Measurements from ENCODE around the gene HOXA9. TPM values are rescaled to one million over a fixed set of nuclear protein-coding genes. Genes with fewer than 3 reads are reported as not detected.

HOXA9 gene
- total and polyA plus RNA-seq, 5 donors from 2014 or later = 0.20 to 1.1 TPM; not detected in 3

DNA sequence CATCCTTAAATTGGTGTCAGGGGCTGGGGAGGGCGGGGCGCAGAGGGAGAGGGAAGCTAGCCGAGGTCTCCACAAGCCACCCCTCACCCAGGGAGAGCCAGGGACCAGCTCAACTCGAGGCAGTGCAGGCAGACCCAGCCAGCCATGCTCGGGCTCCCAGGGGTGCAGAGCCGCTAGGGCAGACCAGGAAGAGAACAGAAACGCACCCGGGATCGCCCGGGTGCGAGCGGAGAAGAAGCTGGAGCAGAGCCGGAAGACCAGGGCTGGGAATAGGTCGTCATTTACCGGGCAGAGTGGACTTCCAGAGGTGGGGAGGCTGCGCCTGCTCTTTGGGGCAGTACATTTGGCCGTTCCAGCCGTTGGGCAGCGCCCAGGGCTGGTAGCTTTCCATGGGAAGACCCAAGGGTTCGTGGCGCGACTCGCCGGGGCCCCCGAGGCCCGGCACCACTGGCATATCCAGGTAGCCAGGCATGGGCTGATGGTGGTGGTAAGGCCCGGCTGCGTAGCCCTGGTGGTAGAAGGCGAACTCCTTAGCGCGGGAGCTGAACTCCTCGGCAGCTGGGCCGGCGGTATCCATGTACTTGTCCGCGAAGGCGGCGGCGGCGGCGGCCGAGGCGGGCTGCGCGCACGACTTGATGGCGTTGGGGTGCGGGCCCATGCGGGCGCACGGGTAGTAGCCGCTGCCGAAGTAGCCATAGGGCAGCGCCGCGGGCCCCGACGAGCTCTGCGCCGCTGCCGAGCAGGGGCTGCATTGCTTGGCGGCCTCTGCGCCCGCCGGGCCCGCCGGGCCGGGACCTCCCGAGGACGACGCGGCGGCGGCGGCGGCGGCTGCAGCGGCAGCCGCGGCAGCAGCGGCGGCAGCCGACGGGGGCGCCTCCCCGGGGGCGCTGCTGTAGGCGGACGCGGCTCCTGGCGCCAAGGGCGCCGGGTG is 33.8 kb upstream of the HOXA9 start:
- H3K4me3 ChIP-seq (ENCODE audit: low read depth, low read length) = no peak overlapping the region
- H3K36me3 ChIP-seq (ENCODE audit: control insufficient read depth, insufficient read depth, low read length) = no peaks in the 10 kb centered on the region
- H3K27ac ChIP-seq (ENCODE audit: insufficient read depth, low read length, poor library complexity, severe bottlenecking) = no peak overlapping the region
- Mint-ChIP-seq H3K4me3 (peak overlapping the region in 3 of 4 donors; percentile 44 to 60 (median 47)), H3K9me3 (peaks cover 0 to 18% (median 0%) of the 10 kb centered on the region in 7 donors), H3K36me3 (no peaks in the 10 kb centered on the region), H3K27me3 (peaks cover 91% of the 10 kb centered on the region), H3K27ac (no peak overlapping the region), H3K4me1 (peaks cover 0 to 49% (median 16%) of the 10 kb centered on the region in 4 donors)
- peaks cover 0 to 6% of the 10 kb centered on the region in 2 experiments for H3K9me3 ChIP-seq (ENCODE audit: control insufficient read depth in 2 of 2, low read length in 2 of 2)
- peaks cover 28% of the 10 kb centered on the region for H3K4me1 ChIP-seq (ENCODE audit: control insufficient read depth, insufficient read depth, low read length, poor library complexity, severe bottlenecking)
- DNase-seq (no peak), ATAC-seq (ENCODE audit: low read depth in 2 of 2) (no peak)
- peaks cover 67% of the 10 kb centered on the region for H3K27me3 ChIP-seq (ENCODE audit: control insufficient read depth, insufficient read depth, low read length)

DNA sequence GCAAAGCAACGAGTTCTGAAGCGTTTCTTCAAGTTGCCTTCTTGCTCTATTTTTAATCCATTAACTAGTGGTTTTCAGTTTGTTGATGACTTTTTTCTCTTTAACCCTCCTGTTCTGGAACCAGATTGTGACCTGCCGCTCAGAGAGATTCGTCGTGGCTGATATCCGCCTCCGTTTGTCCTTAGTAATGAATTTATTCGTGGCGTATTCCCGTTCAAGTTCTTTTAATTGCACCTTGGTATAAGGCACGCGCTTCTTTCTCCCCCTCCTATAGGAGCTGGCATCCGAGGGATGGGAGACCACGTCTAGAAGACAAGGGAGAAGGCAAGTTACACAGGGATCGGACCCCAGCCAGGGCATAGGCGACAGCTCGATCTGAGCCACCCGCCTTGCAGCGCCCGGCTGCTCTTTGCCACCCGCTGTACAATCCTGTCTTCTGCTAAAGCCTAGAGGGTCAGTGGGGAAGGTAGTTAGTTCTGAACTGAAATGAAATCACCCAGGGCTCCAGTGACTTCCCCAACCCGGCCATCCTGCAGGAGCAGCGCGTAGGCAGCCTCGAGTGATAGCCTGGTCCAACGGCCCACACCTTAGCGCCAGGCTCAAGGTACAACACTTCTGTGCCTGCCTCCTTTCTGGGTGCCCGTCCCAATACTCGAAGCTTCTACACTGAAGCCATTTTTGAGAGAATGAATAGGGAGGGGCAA is 33.0 kb upstream of the HOXA9 start:
- no peak overlapping the region for H3K27ac ChIP-seq (ENCODE audit: insufficient read depth, low read length, poor library complexity, severe bottlenecking)
- Mint-ChIP-seq H3K27me3 (peaks cover 91% of the 10 kb centered on the region), H3K4me3 (peak overlapping the region; percentile 1 to 68 (median 24)), H3K27ac (no peak overlapping the region), H3K4me1 (peaks cover 4 to 51% (median 16%) of the 10 kb centered on the region in 4 donors), H3K36me3 (no peaks in the 10 kb centered on the region), H3K9me3 (peaks cover 0 to 18% (median 0%) of the 10 kb centered on the region in 7 donors)
- no peaks in the 10 kb centered on the region for H3K36me3 ChIP-seq (ENCODE audit: control insufficient read depth, insufficient read depth, low read length)
- no peak for ATAC-seq (ENCODE audit: low read depth in 2 of 2)
- peaks cover 70% of the 10 kb centered on the region for H3K27me3 ChIP-seq (ENCODE audit: control insufficient read depth, insufficient read depth, low read length)
- H3K9me3 ChIP-seq (ENCODE audit: control insufficient read depth in 2 of 2, low read length in 2 of 2) = peaks cover 0 to 6% of the 10 kb centered on the region in 2 experiments
- no peak overlapping the region for H3K4me3 ChIP-seq (ENCODE audit: low read depth, low read length)
- no peak for DNase-seq
- peaks cover 30% of the 10 kb centered on the region for H3K4me1 ChIP-seq (ENCODE audit: control insufficient read depth, insufficient read depth, low read length, poor library complexity, severe bottlenecking)

DNA sequence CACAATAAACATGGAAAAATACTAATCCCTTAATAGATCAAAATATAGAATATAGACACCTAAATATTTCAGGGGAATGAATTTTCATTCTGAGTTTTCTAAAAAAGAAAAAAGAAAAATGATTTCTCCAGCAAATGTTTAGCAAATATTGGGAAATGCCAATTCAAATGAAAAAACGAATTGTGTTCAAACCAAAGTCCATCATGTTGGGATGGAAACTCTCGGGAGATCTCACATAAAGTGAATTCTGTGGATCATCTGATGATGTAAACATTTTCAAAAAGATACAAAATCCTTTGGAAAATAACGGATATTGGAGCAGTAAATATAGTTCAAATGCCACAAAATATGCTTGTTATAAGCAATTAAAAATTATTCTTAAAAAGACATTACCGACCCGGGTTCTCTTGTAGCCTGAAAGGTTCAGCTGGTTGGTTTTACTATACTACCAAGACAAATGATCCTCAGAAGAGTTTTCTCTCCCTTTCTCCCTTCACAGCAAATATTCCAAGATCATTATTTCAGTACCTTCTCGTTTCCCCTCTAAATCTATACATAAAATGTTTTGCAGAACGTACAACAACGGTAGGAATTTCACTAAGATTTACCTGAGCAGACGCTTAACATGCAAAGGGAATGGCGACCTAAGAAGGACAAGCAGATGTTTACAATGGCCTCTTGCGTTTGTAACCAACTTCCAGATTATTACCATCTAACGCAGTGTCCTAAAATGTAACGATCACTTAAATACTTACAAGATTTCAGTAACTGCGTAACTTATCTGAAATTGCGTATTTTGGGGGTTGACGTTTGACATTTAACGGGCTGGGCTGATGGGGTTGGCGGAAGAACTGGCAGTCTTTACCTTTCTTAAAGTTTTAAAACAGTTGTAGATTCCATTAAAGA is 32.1 kb upstream of the HOXA9 start:
- Histone ChIP-seq H3K36me3 (ENCODE audit: control insufficient read depth, insufficient read depth, low read length) (no peaks in the 10 kb centered on the region), H3K27ac (ENCODE audit: insufficient read depth, low read length, poor library complexity, severe bottlenecking) (no peak overlapping the region), H3K27me3 (ENCODE audit: control insufficient read depth, insufficient read depth, low read length) (peaks cover 67% of the 10 kb centered on the region), H3K4me1 (ENCODE audit: control insufficient read depth, insufficient read depth, low read length, poor library complexity, severe bottlenecking) (peaks cover 39% of the 10 kb centered on the region), H3K9me3 (ENCODE audit: control insufficient read depth in 2 of 2, low read length in 2 of 2) (peaks cover 0 to 6% of the 10 kb centered on the region in 2 experiments), H3K4me3 (ENCODE audit: low read depth, low read length) (no peak overlapping the region)
- H3K4me3 Mint-ChIP-seq = peak overlapping the region in 2 of 4 donors; percentile 1 to 7
- ATAC-seq (ENCODE audit: low read depth in 2 of 2) (no peak), DNase-seq (no peak)
- H3K36me3 Mint-ChIP-seq = no peaks in the 10 kb centered on the region
- H3K27me3 Mint-ChIP-seq = peaks cover 85% of the 10 kb centered on the region
- peaks cover 0 to 13% (median 0%) of the 10 kb centered on the region in 7 donors for H3K9me3 Mint-ChIP-seq
- H3K4me1 Mint-ChIP-seq = peaks cover 4 to 51% (median 13%) of the 10 kb centered on the region in 4 donors
- no peak overlapping the region for H3K27ac Mint-ChIP-seq

DNA sequence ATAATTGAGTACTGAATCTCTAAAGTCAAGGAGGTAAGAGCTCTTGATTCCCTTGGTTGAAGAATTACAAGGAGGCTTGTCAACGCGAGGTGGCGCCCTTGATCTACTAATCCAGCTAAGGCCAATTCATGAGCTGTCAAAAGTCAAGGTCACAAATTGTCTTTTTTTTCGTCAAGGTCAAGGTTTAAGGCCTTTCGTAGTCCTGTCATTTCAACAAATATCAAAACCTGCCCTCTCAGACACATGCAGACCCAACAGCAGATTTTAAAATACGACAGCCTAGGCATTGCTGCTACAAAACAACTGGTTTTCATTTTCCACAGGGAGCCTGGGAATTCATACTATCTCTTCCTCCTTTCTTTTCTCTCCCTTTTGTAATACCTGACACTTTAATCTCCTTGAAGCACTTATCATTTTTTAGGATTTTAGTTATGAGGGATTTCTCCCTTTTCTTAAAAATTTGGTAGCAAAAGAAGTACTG is 31.0 kb upstream of the HOXA9 start:
- H3K36me3 ChIP-seq (ENCODE audit: control insufficient read depth, insufficient read depth, low read length) = no peaks in the 10 kb centered on the region
- H3K4me1 ChIP-seq (ENCODE audit: control insufficient read depth, insufficient read depth, low read length, poor library complexity, severe bottlenecking) = peaks cover 37% of the 10 kb centered on the region
- no peak overlapping the region for H3K27ac Mint-ChIP-seq
- H3K27me3 ChIP-seq (ENCODE audit: control insufficient read depth, insufficient read depth, low read length) = peaks cover 66% of the 10 kb centered on the region
- H3K4me1 Mint-ChIP-seq = peaks cover 4 to 49% (median 11%) of the 10 kb centered on the region in 4 donors
- H3K9me3 Mint-ChIP-seq = peaks cover 0 to 10% (median 0%) of the 10 kb centered on the region in 7 donors
- peaks cover 85% of the 10 kb centered on the region for H3K27me3 Mint-ChIP-seq
- no peak overlapping the region for H3K4me3 ChIP-seq (ENCODE audit: low read depth, low read length)
- no peaks in the 10 kb centered on the region for H3K36me3 Mint-ChIP-seq
- peak overlapping the region in 2 of 4 donors; percentile 22 to 70 for H3K4me3 Mint-ChIP-seq
- no peak overlapping the region for H3K27ac ChIP-seq (ENCODE audit: insufficient read depth, low read length, poor library complexity, severe bottlenecking)
- ATAC-seq (ENCODE audit: low read depth in 2 of 2) (peak; percentile 43 to 52), DNase-seq (peak; percentile 69 to 83 (median 75))
- H3K9me3 ChIP-seq (ENCODE audit: control insufficient read depth in 2 of 2, low read length in 2 of 2) = peaks cover 0 to 6% of the 10 kb centered on the region in 2 experiments

DNA sequence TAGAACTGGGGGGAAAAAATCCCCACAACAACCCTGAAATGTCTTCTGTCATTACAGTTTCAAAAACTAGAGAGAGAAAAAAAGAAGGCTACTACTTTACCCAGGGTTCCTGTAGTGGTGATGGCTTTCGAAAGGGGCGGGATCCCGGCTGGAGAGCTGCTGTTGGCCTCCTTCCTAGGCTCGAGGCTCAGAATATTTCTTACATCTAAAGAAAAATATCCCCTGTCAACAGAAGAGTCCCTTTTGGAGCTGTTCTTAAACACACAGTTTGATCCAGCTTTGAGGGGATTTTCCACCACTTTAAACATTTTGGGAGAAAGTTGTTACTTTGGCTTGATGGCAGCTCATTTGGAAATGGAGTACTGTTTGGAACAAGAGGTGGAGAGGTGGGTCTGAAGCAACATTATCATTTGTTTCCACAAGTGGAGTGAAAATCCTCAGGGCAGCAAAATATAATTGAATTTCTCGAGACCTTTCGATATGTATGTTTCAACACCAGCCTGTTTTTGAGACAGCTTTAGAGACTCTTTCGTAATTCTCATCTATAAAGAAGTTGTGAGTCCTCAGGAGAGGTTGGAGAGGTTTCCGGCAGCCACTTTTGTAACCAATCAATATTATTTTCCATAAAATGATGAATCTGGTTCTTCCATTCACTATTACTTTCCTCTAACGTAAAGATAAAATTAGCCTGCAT is 29.5 kb upstream of the HOXA9 start:
- peaks cover 26% of the 10 kb centered on the region for H3K4me1 ChIP-seq (ENCODE audit: control insufficient read depth, insufficient read depth, low read length, poor library complexity, severe bottlenecking)
- peaks cover 73% of the 10 kb centered on the region for H3K27me3 ChIP-seq (ENCODE audit: control insufficient read depth, insufficient read depth, low read length)
- no peak overlapping the region for H3K27ac ChIP-seq (ENCODE audit: insufficient read depth, low read length, poor library complexity, severe bottlenecking)
- H3K4me3 Mint-ChIP-seq = peak overlapping the region in 2 of 4 donors; percentile 6 to 85
- H3K9me3 ChIP-seq (ENCODE audit: control insufficient read depth in 2 of 2, low read length in 2 of 2) = peaks cover 0 to 6% of the 10 kb centered on the region in 2 experiments
- H3K36me3 Mint-ChIP-seq = no peaks in the 10 kb centered on the region
- peaks cover 0 to 5% (median 0%) of the 10 kb centered on the region in 7 donors for H3K9me3 Mint-ChIP-seq
- no peak overlapping the region for H3K4me3 ChIP-seq (ENCODE audit: low read depth, low read length)
- H3K36me3 ChIP-seq (ENCODE audit: control insufficient read depth, insufficient read depth, low read length) = no peaks in the 10 kb centered on the region
- H3K27me3 Mint-ChIP-seq = peaks cover 90% of the 10 kb centered on the region
- H3K27ac Mint-ChIP-seq = no peak overlapping the region
- DNase-seq (no peak), ATAC-seq (ENCODE audit: low read depth in 2 of 2) (no peak)
- peaks cover 4 to 47% (median 9%) of the 10 kb centered on the region in 4 donors for H3K4me1 Mint-ChIP-seq

DNA sequence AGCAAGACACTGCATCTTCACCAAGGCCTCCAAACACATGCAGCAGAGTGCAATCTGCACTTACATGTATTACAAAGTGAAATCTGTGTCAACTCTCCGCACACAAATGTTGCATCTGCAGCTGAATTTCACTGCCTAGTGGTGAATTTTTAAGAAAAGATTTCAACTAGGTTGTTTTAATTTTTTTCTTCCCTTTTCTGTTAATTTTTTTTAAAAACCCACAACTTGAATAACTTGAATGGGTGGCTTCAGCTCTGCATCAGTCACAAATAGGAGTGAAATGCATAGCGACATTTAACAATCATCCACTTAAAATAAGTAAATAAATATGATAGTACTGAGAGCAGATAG is 28.6 kb upstream of the HOXA9 start:
- DNase-seq (no peak), ATAC-seq (ENCODE audit: low read depth in 2 of 2) (no peak)
- Mint-ChIP-seq H3K4me1 (peaks cover 4 to 53% (median 12%) of the 10 kb centered on the region in 4 donors), H3K27ac (no peak overlapping the region), H3K27me3 (peaks cover 95% of the 10 kb centered on the region), H3K36me3 (no peaks in the 10 kb centered on the region), H3K4me3 (peak overlapping the region in 2 of 4 donors; percentile 6 to 65), H3K9me3 (peaks cover 0 to 5% (median 0%) of the 10 kb centered on the region in 7 donors)
- no peaks in the 10 kb centered on the region for H3K36me3 ChIP-seq (ENCODE audit: control insufficient read depth, insufficient read depth, low read length)
- no peak overlapping the region for H3K4me3 ChIP-seq (ENCODE audit: low read depth, low read length)
- peaks cover 0 to 6% of the 10 kb centered on the region in 2 experiments for H3K9me3 ChIP-seq (ENCODE audit: control insufficient read depth in 2 of 2, low read length in 2 of 2)
- H3K27me3 ChIP-seq (ENCODE audit: control insufficient read depth, insufficient read depth, low read length) = peaks cover 79% of the 10 kb centered on the region
- no peak overlapping the region for H3K27ac ChIP-seq (ENCODE audit: insufficient read depth, low read length, poor library complexity, severe bottlenecking)
- peaks cover 26% of the 10 kb centered on the region for H3K4me1 ChIP-seq (ENCODE audit: control insufficient read depth, insufficient read depth, low read length, poor library complexity, severe bottlenecking)

Measured in CD4-positive, CD25-positive, alpha-beta regulatory T cell (primary cell).